ENCODE data around the gene WNT7A.
"Not testable (repeated sequence)": the region's sequence is repeated elsewhere in the genome, so short reads cannot be mapped to it uniquely, and the experiment has no call there.

The WNT7A gene

GRCh38 chr3:13865106-13865505 lies 14.8 kb downstream of the WNT7A start:
- no peak for DNase-seq (ENCODE audit: low spot score)

- DNase-seq (ENCODE audit: low spot score): no peak
Observed at GRCh38 chr3:13863965-13864595, 15.8 kb downstream of the WNT7A start.

DNA sequence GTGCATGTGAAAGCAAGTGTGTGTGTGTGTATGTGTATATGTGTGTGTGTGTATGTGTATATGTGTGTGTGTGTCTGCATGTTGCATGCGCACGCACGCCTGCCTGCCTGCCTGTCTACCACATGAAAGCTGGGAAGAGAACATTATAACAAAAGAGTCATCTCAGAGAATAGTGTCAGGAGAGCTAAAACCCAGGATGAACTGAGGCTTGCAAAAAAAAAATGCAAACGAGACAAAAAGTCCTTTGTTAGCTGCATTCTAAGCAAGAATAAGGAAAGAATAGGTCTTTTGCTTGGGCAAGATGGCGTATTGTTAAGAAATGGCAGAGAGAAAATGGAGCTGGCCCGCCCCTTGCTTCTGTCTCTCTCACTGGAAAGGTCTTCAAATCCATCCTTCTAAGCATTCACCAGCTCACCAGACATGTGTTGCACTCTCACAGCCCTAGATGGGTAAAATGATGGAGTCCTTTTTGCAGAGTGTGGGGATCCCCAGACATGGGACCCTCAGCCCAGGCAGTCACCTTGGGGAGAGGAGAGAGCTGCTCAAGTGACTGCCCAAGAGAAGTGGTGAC lies 16.4 kb downstream of the WNT7A start:
- no peak for DNase-seq (ENCODE audit: low spot score)

- DNase-seq (ENCODE audit: low spot score): no peak
Observed at GRCh38 chr3:13861461-13861860, 18.4 kb downstream of the WNT7A start.

DNA sequence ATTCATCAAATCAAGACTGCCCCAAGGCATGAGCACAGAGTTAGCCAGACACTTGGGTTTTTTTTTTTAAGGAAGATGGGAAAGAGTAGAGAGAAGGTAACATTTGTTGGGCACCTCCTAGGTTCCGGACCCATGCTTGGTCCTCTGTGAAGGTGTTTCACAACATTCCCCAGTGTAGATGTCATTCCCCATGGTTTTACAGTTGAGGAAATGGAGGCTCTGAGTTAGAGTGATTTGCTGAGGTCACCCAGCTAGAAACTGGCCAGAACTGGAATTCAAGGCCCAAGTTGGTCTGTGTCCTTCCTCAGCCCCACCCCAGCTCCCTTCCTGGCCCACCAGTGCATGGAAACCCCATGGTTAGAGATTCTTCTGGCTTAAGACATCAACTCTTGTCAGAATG lies 19.9 kb downstream of the WNT7A start:
- no peak for DNase-seq (ENCODE audit: low spot score)

DNA sequence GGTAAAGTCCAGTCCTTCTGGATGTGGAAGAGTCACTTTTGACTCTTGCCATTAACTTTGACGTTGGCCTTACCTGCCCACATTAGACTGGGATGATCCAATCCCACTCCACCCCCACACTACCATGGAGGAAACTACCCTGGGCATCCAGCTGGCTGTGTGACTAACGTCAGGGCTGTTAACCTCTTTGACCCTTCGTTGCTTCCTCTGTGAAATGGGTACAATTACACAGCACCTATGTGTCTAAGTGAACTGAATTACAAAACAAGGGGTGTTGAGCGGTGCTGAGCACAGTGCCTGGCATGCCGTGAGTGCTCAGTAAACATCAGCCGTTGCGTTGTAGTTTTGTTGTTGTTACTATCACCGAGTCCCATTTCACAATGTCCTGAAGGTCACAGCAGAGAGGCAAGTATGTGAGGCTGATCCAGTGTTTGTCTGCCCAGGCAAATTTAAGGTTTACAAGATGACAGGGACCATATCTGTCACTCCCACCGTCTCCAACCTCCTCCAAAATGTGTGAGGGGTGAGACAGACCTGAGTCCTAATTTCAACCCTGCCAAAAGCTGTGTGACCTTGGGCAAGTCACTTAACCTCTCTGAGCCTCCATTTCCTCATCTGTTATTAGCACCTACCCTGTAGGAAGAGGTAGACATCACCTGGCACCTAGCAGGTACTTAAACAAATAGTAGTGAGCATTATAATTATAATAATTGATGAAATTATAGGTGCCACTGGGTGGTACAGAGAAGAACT lies 20.9 kb downstream of the WNT7A start:
- DNase-seq (ENCODE audit: low spot score): no peak

DNA sequence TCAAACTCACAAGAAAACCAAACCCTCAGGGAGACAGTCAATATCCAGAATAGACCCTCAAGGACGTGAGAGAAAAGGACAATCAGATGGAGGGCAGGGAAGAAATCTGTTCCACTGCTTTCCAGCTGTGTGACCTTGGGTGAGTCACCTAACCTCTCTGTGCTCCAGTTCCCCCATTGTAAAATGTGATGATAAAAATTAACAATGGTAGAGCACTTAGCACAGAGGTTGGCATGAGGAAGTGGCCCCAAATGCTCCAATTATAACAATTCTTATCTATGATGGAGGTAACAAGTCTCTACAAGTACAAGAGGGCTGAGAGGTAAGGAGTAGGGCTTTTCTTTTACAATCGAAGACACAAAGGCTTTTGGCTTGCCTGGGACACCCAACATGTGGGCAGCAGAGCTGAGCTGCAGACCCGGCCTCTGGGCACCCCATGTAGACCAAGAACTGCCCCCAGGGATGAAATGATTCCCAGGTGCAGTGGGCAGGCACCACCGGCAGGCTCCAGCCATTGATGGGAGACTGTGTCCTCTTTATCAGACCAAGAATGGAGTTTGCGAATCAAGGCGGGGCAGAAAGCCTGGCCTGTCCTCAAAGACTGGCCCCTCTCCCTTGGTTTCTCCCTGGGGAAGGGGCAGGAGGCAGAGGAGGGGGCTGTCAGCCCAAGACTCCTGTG lies 22.0 kb downstream of the WNT7A start:
- no peak for DNase-seq (ENCODE audit: low spot score)

DNA sequence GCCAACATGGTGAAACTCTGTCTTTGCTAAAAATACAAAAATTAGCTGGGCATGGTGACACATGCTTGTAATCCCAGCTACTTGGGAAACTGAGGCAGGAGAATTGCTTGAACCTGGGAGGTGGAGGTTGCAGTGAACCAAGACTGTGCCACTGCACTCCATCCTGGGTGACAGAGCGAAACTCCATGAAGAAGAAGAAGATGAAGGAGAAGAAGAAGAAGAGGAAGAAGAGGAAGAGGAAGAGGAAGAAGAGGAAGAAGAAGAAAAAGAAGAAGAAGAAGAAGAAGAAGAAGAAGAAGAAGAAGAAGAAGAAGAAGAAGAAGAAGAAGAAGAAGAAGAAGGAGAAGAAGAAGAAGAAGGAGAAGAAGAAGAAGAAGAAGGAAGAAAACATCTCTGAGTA lies 23.2 kb downstream of the WNT7A start:
- DNase-seq (ENCODE audit: low spot score): not testable (repeated sequence)

GRCh38 chr3:13856006-13856405 lies 23.9 kb downstream of the WNT7A start:
- no peak for DNase-seq (ENCODE audit: low spot score)

GRCh38 chr3:13854492-13854891 lies 25.4 kb downstream of the WNT7A start:
- DNase-seq (ENCODE audit: low spot score): no peak

GRCh38 chr3:13853978-13854296 lies 25.9 kb downstream of the WNT7A start:
- no peak for DNase-seq (ENCODE audit: low spot score)

GRCh38 chr3:13853256-13853977 lies 26.5 kb downstream of the WNT7A start:
- no peak for DNase-seq (ENCODE audit: low spot score)

DNA sequence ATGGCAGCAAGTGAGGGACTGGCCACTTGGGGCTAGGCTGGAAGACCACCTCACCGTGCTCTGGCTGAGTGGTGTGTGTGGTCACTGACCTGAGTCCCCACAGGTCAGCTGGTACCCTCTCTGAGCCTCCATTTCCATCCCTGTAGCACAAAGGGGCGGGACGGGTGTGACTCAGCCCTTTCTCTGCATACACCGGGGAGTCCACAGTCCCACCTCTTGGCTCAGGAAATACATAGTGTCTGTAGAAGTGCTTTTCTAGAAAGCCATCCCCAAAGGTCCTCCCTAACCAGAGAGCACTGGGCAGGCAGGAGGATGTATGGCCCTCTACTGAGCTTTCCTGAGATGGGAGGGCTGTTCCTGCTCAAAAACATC lies 27.2 kb downstream of the WNT7A start:
- DNase-seq (ENCODE audit: low spot score): no peak

GRCh38 chr3:13851997-13852637 lies 27.8 kb downstream of the WNT7A start:
- no peak for DNase-seq (ENCODE audit: low spot score)

GRCh38 chr3:13851091-13851849 lies 28.6 kb downstream of the WNT7A start:
- DNase-seq (ENCODE audit: low spot score): no peak

- DNase-seq (ENCODE audit: low spot score): no peak
Observed at GRCh38 chr3:13850161-13850945, 29.5 kb downstream of the WNT7A start.

DNA sequence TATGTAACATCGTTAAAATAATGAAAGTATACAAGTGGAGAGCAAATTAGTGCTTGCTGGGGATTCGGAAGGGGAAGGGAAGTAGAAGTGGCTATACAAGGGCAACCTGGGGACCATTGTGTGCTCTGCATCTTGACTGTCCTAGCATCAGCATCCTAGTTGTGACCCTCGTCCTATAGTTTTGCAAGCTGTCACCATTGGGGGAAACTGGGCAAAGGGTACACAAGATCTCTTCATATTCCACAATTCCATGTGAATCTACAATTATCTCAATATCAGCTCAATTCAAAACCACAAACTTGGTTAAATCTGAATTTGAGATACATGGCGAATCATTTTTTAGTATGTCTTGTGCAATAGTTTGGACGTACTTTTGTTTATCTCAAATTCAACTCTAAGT lies 30.9 kb downstream of the WNT7A start:
- no peak for DNase-seq (ENCODE audit: low spot score)

DNA sequence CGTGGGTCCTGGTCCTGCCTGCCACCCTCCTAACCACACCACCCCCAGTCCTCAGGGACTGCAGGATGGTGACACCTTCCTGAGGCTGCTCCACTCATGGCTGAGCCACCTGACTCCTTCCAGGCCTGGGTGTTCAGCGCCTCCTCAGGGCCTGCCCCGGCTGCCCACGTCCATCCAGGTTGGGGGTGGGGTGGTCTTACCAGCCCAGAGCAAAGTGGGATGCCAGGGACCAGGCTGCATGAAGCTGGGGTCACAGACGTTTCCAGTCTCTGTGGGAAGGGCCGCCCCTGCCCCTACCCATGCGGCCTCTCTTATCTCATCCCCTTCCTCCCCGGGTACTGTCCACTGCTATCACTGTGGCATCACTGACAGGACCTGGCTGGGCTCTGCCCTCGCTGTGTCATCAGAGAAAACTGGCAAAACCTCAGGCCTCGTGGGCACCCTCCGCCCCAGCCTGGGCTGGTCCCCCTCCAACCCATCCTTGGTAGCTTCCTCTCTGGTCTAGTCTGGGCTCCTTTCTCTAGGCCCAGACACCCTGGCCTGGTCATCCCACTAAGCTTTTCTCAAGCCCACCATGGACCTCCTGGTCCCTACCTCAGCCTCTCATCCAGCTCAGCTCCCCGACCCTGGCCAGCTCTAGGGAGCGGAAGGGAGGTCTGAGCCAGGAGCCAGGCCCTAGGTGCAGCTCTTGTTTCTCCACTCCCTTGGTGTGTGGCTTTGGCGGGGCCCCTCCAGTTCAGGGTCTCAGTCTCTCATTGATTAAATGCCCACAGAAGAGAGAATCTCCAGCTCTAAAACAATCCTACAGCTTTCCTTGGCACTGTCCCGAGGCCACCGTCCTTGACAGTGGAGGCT lies 32.9 kb downstream of the WNT7A start:
- no peak for DNase-seq (ENCODE audit: low spot score)

- DNase-seq (ENCODE audit: low spot score): no peak
Observed at GRCh38 chr3:13846238-13846637, 33.6 kb downstream of the WNT7A start.

Data from AG08395 (cell line).